NCI-H1436 (cell line): Measurements from ENCODE around the gene C1QTNF5.

Source experiments
- DNase-seq: peaks from one replicate; lab custom pipeline; 2025; lab: John Stamatoyannopoulos, UW

The C1QTNF5 gene

GRCh38 chr11:119373059-119373920 is 32.6 kb upstream of the C1QTNF5 start:
- DNase-seq: no peak

GRCh38 chr11:119372260-119373058 is 31.8 kb upstream of the C1QTNF5 start:
- no peak for DNase-seq

GRCh38 chr11:119371778-119372182 is 31.1 kb upstream of the C1QTNF5 start:
- DNase-seq: peak; percentile 45

GRCh38 chr11:119371067-119371601 is 30.5 kb upstream of the C1QTNF5 start:
- no peak for DNase-seq

GRCh38 chr11:119370486-119371046 is 29.9 kb upstream of the C1QTNF5 start:
- DNase-seq: no peak

- DNase-seq: peak; percentile 27
Measured at GRCh38 chr11:119369132-119369925, 28.6 kb upstream of the C1QTNF5 start.

- peak; percentile 6 for DNase-seq
Measured at GRCh38 chr11:119368121-119369034, 27.7 kb upstream of the C1QTNF5 start.

GRCh38 chr11:119367661-119368120 is 27.0 kb upstream of the C1QTNF5 start:
- DNase-seq: no peak

- no peak for DNase-seq
Measured at GRCh38 chr11:119366690-119367620, 26.3 kb upstream of the C1QTNF5 start.

- DNase-seq: no peak
Measured at GRCh38 chr11:119365071-119365591, 24.4 kb upstream of the C1QTNF5 start.

GRCh38 chr11:119363851-119364590 is 23.3 kb upstream of the C1QTNF5 start:
- DNase-seq: no peak

- DNase-seq: no peak
Measured at GRCh38 chr11:119363081-119363850, 22.6 kb upstream of the C1QTNF5 start.

- no peak for DNase-seq
Measured at GRCh38 chr11:119362741-119363080, 22.0 kb upstream of the C1QTNF5 start.

GRCh38 chr11:119361941-119362725 is 21.4 kb upstream of the C1QTNF5 start:
- no peak for DNase-seq

- DNase-seq: no peak
Measured at GRCh38 chr11:119361056-119361787, 20.5 kb upstream of the C1QTNF5 start.
